WI38 (cell line): ENCODE results near the gene ZNF304.

Source experiments
- H3K4me3 ChIP-seq: 2 replicates; pipeline ENCODE4 v1.5.1; 2011; ENCODE audit warnings: low read depth, mild to moderate bottlenecking, control low read depth, low read length
- TF ChIP-seq, protein P1 (sequence below): IDR thresholded peaks from 2 replicates; pipeline ENCODE4 v1.5.1; 2012; ENCODE audit warnings: low read depth, mild to moderate bottlenecking, control low read depth, low read length

ZNF304 gene

DNA sequence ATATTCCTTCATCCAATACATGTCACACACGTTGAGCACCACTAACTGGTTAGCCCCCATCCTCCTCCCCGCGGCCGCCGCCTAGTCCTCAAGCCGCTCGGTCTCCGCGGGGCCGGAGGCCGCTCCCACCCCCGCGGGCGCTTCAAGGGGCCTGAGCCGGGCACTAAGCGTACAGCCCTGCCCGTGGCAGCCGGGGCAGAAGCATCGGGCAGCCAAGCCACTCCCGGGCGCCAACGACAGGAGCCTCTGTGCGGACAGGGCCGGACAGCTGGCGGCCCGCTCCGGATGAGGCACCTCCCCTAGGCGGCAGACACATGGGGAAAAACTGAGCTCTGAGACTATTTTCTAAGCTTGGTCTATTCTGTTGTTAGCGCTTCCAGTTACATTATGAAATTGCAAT lies 33.6 kb upstream of the ZNF304 start:
- TF ChIP-seq, protein P1, sequence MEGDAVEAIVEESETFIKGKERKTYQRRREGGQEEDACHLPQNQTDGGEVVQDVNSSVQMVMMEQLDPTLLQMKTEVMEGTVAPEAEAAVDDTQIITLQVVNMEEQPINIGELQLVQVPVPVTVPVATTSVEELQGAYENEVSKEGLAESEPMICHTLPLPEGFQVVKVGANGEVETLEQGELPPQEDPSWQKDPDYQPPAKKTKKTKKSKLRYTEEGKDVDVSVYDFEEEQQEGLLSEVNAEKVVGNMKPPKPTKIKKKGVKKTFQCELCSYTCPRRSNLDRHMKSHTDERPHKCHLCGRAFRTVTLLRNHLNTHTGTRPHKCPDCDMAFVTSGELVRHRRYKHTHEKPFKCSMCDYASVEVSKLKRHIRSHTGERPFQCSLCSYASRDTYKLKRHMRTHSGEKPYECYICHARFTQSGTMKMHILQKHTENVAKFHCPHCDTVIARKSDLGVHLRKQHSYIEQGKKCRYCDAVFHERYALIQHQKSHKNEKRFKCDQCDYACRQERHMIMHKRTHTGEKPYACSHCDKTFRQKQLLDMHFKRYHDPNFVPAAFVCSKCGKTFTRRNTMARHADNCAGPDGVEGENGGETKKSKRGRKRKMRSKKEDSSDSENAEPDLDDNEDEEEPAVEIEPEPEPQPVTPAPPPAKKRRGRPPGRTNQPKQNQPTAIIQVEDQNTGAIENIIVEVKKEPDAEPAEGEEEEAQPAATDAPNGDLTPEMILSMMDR: no peak
- H3K4me3 ChIP-seq: no peak overlapping the region

DNA sequence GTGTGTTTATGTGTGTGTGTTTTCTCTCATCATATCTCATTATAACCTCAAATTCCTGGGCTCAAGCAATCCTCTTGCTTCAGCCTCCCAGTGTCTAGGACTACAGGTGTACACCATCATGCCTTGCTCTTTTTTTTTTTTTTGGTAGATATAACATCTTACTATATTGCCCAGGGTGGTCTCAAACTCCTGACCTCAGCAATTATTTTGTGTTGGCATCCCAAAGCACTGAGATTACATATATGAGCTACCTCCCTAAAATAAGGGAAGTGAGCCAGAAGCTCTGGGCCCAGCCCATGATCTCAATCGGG lies 31.2 kb upstream of the ZNF304 start:
- TF ChIP-seq, protein P1: no peak
- H3K4me3 ChIP-seq: peak overlapping the region; percentile 92

DNA sequence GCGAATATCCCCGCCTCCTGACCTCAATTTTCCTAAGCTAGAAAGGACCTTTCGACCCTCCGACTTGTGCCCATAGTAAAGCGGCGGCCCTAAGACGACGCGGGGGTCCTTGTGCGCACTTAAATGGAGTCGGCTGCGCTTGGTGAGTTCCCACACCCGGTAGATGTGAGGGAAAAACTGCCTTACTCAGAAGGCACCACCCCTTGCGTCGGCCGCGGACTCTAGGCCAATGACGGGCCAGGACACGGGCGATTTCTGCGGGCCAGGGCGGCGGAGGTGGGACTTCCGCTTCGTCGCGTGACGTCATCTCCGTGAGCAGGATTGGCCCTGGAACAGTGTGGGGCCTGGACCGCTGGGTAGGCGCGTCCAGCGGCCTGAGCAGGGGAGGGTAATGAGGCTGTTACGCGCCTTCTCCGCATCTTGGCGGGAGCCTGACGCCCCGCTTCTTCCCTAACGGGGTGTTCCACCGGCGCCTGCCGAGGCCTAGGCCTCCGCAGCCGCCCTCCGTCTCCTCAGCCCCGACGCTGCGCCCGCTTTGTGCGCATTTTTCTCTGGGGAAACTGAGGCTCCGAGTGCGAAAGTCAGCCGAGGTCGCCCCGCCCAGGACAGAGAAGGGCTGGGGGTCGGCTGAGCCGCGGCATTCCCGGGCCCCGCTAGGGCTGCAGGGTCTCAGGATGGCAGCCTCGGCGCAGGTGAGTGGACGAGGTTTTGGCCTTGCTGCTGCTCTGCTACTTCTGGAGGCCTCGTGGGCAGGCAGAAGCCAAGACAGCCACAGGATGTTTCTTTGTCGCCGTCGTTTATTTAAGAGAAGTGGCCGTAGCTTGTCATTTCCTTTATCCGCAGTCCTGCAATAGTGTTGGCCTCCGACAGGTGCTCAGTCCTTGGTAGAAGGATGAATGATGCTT lies 30.6 kb upstream of the ZNF304 start, which contains the start of gene ZNF543:
Gene ZNF543, plus strand, starts transcription at position 293 of the 905 bp plus-strand sequence. Its CDS starts 382 bp downstream, at position 675.
- TF ChIP-seq, protein P1: no peak

DNA sequence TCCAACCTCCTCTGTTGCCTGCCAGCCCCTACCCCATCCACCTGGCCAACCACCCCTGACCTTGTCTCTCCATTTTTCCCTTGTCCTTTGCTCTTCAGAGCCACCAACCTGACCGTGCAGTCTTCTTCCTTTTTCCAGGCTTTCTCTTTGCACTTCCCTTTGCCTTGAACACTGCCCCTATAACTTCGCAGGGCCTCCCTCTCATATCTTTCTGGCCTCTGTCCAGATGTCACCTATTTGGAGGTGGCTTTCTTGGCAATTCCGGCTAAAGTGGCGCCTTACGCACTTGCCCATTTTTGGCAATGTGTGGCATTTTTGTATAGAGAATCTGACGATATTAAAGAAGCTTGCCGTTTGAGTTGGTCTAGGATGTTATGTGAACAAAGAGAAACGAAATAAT lies 30.0 kb upstream of the ZNF304 start:
- H3K4me3 ChIP-seq: peak overlapping the region; percentile 92
- TF ChIP-seq, protein P1: no peak

More for the DNA sequence above, 30.6 kb upstream of the ZNF304 start, which contains the start of gene ZNF543:
- H3K4me3 ChIP-seq: peak within 1 kb of the TSS; percentile 92

DNA sequence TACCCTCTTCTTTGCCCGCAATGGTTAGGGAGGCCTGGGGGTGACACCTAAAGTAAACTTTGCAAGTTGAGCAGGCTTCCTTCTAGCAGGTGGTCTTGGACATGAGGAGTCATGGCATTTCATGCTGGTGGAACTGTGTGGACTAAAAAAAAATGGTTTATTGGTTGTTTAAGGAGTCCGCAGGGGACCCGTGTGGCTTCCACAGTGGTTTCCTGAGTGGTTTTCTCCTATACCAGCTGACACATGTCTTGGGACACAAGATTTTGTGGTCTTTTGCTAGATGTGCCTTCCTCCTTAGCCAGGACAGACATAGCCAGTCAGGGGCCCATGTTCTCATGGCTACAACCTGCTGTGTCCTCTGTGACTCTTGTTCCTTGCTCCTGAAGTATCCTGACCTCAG lies 29.3 kb upstream of the ZNF304 start:
- H3K4me3 ChIP-seq: peak overlapping the region; percentile 92
- TF ChIP-seq, protein P1: no peak

DNA sequence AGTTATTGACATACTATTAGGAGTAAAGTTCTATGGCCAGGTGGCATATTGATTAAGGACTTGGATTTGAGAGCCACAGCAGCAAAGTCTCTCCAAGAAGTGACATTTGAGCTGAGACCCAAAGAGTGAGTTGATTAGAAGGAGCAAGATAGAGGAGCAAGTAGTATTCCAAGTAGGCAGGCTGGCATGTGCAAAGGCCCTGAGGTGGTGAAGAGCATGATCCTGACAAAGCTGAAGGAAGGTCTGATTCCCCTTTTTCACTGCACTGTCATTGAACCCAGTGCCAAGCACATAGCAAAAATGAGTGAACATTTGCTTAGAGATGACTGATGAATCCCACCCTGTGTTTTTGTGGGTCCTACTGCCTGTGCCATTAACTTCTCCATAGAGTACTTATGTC lies 26.1 kb upstream of the ZNF304 start:
- TF ChIP-seq, protein P1: no peak
- H3K4me3 ChIP-seq: no peak overlapping the region

DNA sequence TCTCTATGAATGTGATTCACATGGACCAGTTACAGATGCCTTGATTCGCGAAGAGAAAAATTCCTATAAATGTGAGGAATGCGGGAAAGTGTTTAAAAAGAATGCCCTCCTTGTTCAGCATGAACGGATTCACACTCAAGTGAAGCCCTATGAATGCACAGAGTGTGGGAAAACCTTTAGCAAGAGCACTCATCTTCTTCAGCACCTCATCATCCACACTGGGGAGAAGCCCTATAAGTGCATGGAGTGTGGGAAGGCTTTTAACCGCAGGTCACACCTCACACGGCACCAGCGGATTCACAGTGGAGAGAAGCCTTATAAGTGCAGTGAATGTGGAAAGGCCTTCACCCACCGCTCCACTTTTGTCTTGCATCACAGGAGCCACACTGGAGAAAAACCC lies 23.1 kb upstream of the ZNF304 start:
- TF ChIP-seq, protein P1: no peak
- no peak overlapping the region for H3K4me3 ChIP-seq
